ENCODE results near the gene TECPR1. TPM values are rescaled to one million over a fixed set of nuclear protein-coding genes. Genes with fewer than 3 reads are reported as not detected.

TECPR1 gene, protein sequence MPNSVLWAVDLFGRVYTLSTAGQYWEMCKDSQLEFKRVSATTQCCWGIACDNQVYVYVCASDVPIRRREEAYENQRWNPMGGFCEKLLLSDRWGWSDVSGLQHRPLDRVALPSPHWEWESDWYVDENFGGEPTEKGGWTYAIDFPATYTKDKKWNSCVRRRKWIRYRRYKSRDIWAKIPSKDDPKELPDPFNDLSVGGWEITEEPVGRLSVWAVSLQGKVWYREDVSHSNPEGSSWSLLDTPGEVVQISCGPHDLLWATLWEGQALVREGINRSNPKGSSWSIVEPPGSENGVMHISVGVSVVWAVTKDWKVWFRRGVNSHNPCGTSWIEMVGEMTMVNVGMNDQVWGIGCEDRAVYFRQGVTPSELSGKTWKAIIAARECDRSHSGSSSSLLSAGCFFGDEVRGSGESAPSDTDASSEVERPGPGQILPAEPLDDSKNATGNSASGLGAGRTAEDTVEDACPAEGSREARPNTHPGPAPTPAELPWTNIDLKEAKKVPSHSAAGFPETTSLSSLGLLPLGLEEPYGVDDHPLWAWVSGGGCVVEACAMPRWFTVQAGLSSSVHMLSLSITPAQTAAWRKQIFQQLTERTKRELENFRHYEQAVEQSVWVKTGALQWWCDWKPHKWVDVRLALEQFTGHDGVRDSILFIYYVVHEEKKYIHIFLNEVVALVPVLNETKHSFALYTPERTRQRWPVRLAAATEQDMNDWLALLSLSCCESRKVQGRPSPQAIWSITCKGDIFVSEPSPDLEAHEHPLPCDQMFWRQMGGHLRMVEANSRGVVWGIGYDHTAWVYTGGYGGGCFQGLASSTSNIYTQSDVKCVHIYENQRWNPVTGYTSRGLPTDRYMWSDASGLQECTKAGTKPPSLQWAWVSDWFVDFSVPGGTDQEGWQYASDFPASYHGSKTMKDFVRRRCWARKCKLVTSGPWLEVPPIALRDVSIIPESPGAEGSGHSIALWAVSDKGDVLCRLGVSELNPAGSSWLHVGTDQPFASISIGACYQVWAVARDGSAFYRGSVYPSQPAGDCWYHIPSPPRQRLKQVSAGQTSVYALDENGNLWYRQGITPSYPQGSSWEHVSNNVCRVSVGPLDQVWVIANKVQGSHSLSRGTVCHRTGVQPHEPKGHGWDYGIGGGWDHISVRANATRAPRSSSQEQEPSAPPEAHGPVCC
- 15.3 and 33.1 TPM in 2 replicates for total RNA-seq

DNA sequence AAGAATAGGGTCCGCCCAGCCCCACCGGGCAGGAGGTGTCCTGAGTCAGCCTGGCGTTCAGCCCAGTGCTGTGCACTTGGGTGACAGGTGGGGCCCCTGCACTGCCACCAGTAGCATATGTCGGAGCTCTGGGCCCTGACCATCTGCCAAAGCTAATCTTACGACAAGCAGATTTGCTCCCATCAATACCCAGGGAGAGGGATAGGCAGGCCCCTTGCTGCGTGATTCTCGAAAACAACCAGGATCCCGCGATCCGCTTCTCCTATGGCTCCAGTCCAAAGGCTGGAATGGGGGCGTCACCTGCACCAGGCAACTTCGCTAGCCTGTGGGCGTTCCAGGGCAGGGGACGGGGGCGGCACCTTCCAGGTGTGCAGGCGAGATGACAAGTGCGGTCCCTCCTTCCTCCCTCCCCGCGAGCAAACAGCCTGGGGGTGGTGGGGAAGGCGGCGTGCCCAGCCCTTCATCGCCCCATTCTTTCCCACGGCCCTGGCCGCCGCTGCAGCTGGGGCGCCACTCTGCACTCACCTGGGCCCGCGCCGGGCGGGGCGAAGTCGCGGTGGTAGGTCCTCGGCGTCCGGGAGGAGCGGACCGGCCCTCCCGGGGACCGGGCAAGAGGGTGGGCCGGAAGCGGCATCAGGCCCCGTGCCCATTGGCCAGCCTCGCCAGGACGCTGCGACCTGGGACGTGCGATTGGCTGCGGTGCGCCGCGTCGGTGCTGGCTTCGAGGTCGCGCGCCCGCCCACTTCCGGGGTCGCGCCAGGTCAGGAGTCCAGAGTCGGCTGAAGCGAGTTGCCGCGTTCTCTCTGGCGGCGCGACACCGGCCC is at the start of gene TECPR1:
Gene TECPR1 (minus strand): TSS at position 632 of the 824 bp plus-strand sequence. CDS start 6,086 bp downstream, outside the sequence.

DNA sequence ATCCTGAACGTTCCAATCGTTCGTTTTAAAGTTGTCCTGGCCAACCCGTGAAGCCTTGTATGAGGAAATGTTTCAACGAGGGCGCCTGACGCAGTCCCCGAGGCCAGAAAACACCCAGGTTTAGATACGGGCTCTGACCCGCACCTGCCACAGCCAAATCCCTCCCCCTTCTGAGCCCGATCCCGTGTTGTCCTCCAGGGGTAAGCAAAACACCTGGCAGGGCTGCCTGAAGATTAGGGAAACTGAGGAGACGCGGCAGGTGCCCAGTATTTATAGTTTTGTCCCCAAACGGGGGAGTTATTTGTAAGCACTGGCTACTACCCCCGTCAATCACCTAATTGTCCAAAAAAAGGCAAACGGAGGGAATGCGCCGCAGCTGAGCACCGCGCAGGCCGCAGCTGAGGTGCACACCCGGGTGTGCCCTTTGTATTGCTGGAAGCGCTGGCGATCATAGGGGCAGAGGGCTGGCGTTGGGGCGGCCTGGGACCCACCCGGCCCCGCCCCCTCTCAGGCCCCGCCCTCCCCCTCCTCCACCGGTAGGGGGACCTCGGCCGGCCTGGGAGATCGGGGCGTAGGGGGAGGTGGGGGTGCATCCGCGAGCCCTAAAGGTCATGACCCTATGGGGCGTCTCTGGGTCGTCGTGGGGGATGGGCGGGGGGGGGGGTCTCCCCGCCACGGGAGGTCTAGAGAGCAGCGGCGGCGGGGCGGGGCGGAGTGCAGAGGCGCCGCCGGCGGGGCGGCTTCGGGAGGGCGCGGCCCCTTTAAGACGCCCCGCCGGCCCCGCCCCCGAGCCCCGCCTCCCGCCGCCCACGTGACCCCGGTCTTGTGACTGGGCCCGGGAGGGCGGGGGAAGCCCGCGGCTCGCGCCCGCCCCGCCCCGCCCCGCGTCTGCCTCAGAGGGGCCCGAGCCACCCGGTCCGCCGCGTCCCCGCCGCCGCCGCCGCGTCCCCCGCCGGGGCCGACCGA is 29.0 kb upstream of the TECPR1 start, which contains the start of gene BRI3:
Gene BRI3 (plus strand): TSS at position 896 of the 966 bp plus-strand sequence. CDS start 110 bp downstream, outside the sequence.

DNA sequence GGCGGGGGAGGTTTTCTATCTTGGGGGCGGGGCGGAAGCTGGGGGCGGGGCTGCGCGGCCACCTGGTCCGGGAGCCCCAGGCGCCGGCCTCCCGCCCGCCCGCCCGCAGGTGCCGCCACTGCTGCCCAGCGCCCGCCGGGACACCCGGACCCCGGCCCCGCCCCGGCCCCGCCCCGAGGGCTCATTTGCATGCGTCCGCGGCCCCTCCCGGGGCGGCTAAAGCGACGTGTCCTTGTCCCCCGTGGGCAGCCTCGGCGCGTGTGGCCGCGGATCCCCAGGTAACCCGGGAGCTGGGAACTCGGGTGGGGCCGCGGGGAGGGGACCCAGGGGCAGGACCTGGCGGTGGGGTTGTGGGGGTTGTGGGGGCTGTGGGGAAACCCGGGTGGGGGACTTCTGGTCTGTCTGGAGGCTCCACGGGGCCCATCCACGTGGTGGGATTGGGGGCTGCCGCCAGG is 40.8 kb downstream of the TECPR1 start, which contains the start of gene BHLHA15:
Gene BHLHA15 (plus strand): TSS at position 219 of the 455 bp plus-strand sequence. CDS start 871 bp downstream, outside the sequence.

Other genes with a start within 250 kb of the TECPR1 start
- gene LMTK2, start 145.4 kb downstream of the TECPR1 start, total RNA-seq, result 9.3 and 15.5 TPM in 2 replicates
- gene BHLHA15, start 40.8 kb downstream of the TECPR1 start, total RNA-seq, result 1.0 and 1.1 TPM in 2 replicates
- gene BRI3, start 29.5 kb upstream of the TECPR1 start, total RNA-seq, result 31.0 and 77.3 TPM in 2 replicates
- gene BAIAP2L1, start 148.9 kb upstream of the TECPR1 start, total RNA-seq, result 15.2 and 19.7 TPM in 2 replicates

All from mesangial cell (primary cell).